Left lung (tissue), 10 donors: Measurements from ENCODE around the gene KRT3. TPM values are rescaled to one million over a fixed set of nuclear protein-coding genes. Genes with fewer than 3 reads are reported as not detected.

Experiments used
- ATAC-seq: fragments of 200-7000 bp; cut with Tn5 transposase; one replicate; pipeline ENCODE4 v1.9.1; 2020; ENCODE audit warnings: moderate library complexity
- DNase-seq, 4 donors: peaks; one replicate each; pipeline ENCODE4 v3.0.0-alpha.2; 2013 to 2020
- H3K27ac ChIP-seq, 2 donors: fragments of 200-600 bp; sonication (generic) in 1 of 2; one replicate each; pipeline versions ENCODE4 v1.5.0 to v1.8.0; 2020 to 2021
- H3K27me3 ChIP-seq, 2 donors: fragments of 200-600 bp; sonication (generic) in 1 of 2; one replicate each; pipeline versions ENCODE4 v1.5.0 to v1.8.0; 2020 to 2021
- H3K36me3 ChIP-seq, 2 donors: fragments of 200-600 bp; sonication (generic) in 1 of 2; one replicate each; pipeline versions ENCODE4 v1.5.0 to v1.8.0; 2020 to 2021
- H3K4me1 ChIP-seq, 2 donors: fragments of 200-600 bp; one replicate each; pipeline ENCODE4 v1.8.0; 2021
- H3K4me3 ChIP-seq, 2 donors: fragments of 200-600 bp; sonication (generic) in 1 of 2; one replicate each; pipeline versions ENCODE4 v1.5.0 to v1.8.0; 2020 to 2021; ENCODE audit warnings: mild to moderate bottlenecking in 1 of 2
- H3K9me3 ChIP-seq, 2 donors: fragments of 200-600 bp; sonication (generic) in 1 of 2; one replicate each; pipeline versions ENCODE4 v1.5.0 to v1.8.0; 2020 to 2021
- intact Hi-C, 2 donors: fragments of 100-400 bp; cut with DNase I; formaldehyde crosslinking; loops; one replicate each; pipeline versions ENCODE4 v1.11.2 to v1.14.2; 2022
- polyA plus RNA-seq, 6 donors: library from polyadenylated mRNA; unstranded; fragments of 120-200 nt; gene quantifications; one replicate each; pipeline ENCODE4 v1.2.1, GENCODE V29; 2013; ENCODE audit not compliant: insufficient read length in 6 of 6
- total RNA-seq, 2 donors: library from RNA; stranded (reverse); fragmentation: NEBNext Ultra II Directional; extraction: Animal tissue kit (Norgen Biotek cat#: 25700); gene quantifications; one replicate each; pipeline ENCODE4 v1.2.1, GENCODE V29; 2021
- TF ChIP-seq, protein P1 (sequence below), 2 donors: fragments of 200-600 bp; sonication (generic) in 1 of 2; IDR thresholded peaks; one replicate each; pipeline versions ENCODE4 v1.5.0 to v1.8.0; 2021; ENCODE audit warnings: antibody characterized with exemption in 2 of 2
- donor health status: DM: no; HTN: yes; CAD: no.
- donor health status: DM: no; HTN: no; CAD: no.

The KRT3 gene
- total and polyA plus RNA-seq, 8 donors: not detected

GRCh38 chr12:52813885-52814709 is 18.2 kb upstream of the KRT3 start, which contains the start of gene KRT4:
KRT4 (minus strand) TSS chr12:52814116; CDS start chr12:52814058, 58 bp downstream.
- ATAC-seq (peak; percentile 97), DNase-seq (peak in 2 of 4 donors; percentile 33 to 60)
- Histone ChIP-seq H3K4me3 (no peak within 1 kb of the TSS), H3K4me1 (peaks cover 12 to 16% of the 10 kb centered on the region in 2 donors), H3K36me3 (no peaks in the 10 kb centered on the region), H3K27ac (no peak within 1 kb of the TSS), H3K9me3 (no peaks in the 10 kb centered on the region), H3K27me3 (peaks cover 6 to 84% of the 10 kb centered on the region in 2 donors)
- TF ChIP-seq, protein P1, sequence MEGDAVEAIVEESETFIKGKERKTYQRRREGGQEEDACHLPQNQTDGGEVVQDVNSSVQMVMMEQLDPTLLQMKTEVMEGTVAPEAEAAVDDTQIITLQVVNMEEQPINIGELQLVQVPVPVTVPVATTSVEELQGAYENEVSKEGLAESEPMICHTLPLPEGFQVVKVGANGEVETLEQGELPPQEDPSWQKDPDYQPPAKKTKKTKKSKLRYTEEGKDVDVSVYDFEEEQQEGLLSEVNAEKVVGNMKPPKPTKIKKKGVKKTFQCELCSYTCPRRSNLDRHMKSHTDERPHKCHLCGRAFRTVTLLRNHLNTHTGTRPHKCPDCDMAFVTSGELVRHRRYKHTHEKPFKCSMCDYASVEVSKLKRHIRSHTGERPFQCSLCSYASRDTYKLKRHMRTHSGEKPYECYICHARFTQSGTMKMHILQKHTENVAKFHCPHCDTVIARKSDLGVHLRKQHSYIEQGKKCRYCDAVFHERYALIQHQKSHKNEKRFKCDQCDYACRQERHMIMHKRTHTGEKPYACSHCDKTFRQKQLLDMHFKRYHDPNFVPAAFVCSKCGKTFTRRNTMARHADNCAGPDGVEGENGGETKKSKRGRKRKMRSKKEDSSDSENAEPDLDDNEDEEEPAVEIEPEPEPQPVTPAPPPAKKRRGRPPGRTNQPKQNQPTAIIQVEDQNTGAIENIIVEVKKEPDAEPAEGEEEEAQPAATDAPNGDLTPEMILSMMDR (IDR thresholded peaks at IDR 0.05): no peak
- intact Hi-C loops: no loop called here

GRCh38 chr12:52813203-52813819 is 17.4 kb upstream of the KRT3 start:
- H3K36me3 ChIP-seq: no peaks in the 10 kb centered on the region

GRCh38 chr12:52812749-52813148 is 16.8 kb upstream of the KRT3 start:
- Histone ChIP-seq H3K4me3 (no peak overlapping the region), H3K27me3 (peaks cover 6 to 84% of the 10 kb centered on the region in 2 donors), H3K36me3 (no peaks in the 10 kb centered on the region), H3K27ac (no peak overlapping the region), H3K9me3 (no peaks in the 10 kb centered on the region), H3K4me1 (peaks cover 12 to 16% of the 10 kb centered on the region in 2 donors)
- intact Hi-C loops: no loop called here
- TF ChIP-seq, protein P1 (IDR thresholded peaks at IDR 0.05): no peak
- ATAC-seq: no peak
- no peak for DNase-seq

More at GRCh38 chr12:52813203-52813819, 17.4 kb upstream of the KRT3 start:
- peaks cover 12 to 16% of the 10 kb centered on the region in 2 donors for H3K4me1 ChIP-seq
- intact Hi-C loops: no loop called here
- H3K27ac ChIP-seq: no peak overlapping the region
- TF ChIP-seq, protein P1 (IDR thresholded peaks at IDR 0.05): no peak
- DNase-seq (no peak), ATAC-seq (no peak)
- H3K4me3 ChIP-seq: no peak overlapping the region
- no peaks in the 10 kb centered on the region for H3K9me3 ChIP-seq
- peaks cover 6 to 84% of the 10 kb centered on the region in 2 donors for H3K27me3 ChIP-seq

DNA sequence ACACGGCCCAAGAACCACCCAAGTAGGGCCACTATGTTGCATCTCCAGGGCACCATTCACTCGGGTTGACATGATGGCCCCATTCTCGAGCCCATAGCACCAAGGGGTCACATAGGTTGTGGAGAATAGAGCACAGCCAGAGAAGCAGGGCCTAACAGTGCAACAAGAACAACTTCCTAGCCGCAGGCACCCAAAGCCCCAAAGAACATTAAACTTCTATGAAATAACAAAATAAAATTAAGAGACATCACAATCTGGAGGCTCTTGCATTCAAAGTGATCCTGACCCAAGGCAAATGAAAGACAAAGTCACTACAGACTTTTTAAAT is 16.1 kb upstream of the KRT3 start:
- peaks cover 12 to 16% of the 10 kb centered on the region in 2 donors for H3K4me1 ChIP-seq
- H3K4me3 ChIP-seq: no peak overlapping the region
- no peaks in the 10 kb centered on the region for H3K36me3 ChIP-seq
- intact Hi-C loops: no loop called here
- H3K27me3 ChIP-seq: peaks cover 6 to 84% of the 10 kb centered on the region in 2 donors
- ATAC-seq: no peak
- no peaks in the 10 kb centered on the region for H3K9me3 ChIP-seq
- no peak overlapping the region for H3K27ac ChIP-seq
- TF ChIP-seq, protein P1 (IDR thresholded peaks at IDR 0.05): no peak
- no peak for DNase-seq
